Endothelial cell of umbilical vein (primary cell): ENCODE results near the gene KRT83. TPM values are rescaled to one million over a fixed set of nuclear protein-coding genes. Genes with fewer than 3 reads are reported as not detected.
"Not testable (repeated sequence)": the region's sequence is repeated elsewhere in the genome, so short reads cannot be mapped to it uniquely, and the experiment has no call there.

Source experiments
- BruUV-seq: library from RNA; stranded (reverse); fragments of 400-500 nt; replicated peaks from 2 replicates; lab custom pipeline; 2021; lab: Mats Ljungman, UMichigan
- CTCF ChIA-PET: fragments of 300-600, 350-600 bp; sonication (Branson Sonifier 250); formaldehyde crosslinking; loops from one replicate; lab custom pipeline; 2021; ENCODE audit warnings: antibody characterized with exemption, inconsistent platforms; lab: Charles Lee
- POLR2A ChIA-PET: fragments of 300-600, 350-600 bp; sonication (Branson Sonifier 250); formaldehyde crosslinking; loops from one replicate; lab custom pipeline; 2021; ENCODE audit warnings: antibody characterized with exemption, inconsistent platforms; lab: Charles Lee
- DNase-seq: peaks from one replicate; pipeline ENCODE4 v3.0.0-alpha.2; 2011; ENCODE audit warnings: low read depth, low spot score
- FAIRE-seq: peaks from 2 replicates; lab custom pipeline; 2011; peaks lifted over from hg19 to GRCh38; lab: Jason Lieb, UNC
- H2AFZ ChIP-seq: 2 replicates; pipeline ENCODE4 v1.6.0; 2012; ENCODE audit warnings: low read depth, low read length, control low read depth, inconsistent platforms
- H3K27ac ChIP-seq: 2 replicates; pipeline ENCODE4 v1.5.1; 2011; ENCODE audit warnings: low read depth, mild to moderate bottlenecking, control low read depth, low read length, moderate library complexity; ENCODE audit not compliant: insufficient read depth
- H3K27me3 ChIP-seq, 2 experiments: 2 replicates each; pipeline versions ENCODE4 v1.6.0 to v1.6.1; 2011; ENCODE audit warnings: low read length in 2 of 2, mixed read lengths in 1 of 2; ENCODE audit not compliant: control insufficient read depth in 2 of 2, insufficient read depth in 2 of 2
- H3K36me3 ChIP-seq, 2 experiments: 2 replicates in 1 of 2; 3 replicates in 1 of 2; pipeline ENCODE4 v1.5.1; 2011; ENCODE audit warnings: low read length in 2 of 2, mild to moderate bottlenecking in 1 of 2, moderate library complexity in 1 of 2; ENCODE audit not compliant: control insufficient read depth in 2 of 2, insufficient read depth in 2 of 2; ENCODE audit errors: extremely low read depth in 1 of 2
- H3K4me1 ChIP-seq: 3 replicates; pipeline ENCODE4 v1.5.1; 2011; ENCODE audit warnings: mild to moderate bottlenecking, low read length; ENCODE audit not compliant: control insufficient read depth, insufficient read depth; ENCODE audit errors: extremely low read depth
- H3K4me2 ChIP-seq: 2 replicates; pipeline ENCODE4 v1.6.1; 2011; ENCODE audit warnings: low read length, control low read depth, mixed read lengths; ENCODE audit not compliant: insufficient read depth
- H3K4me3 ChIP-seq, 3 experiments: fragments of 200-600 bp in 1 of 3; sonication (generic), shearing (Covaris generic) in 1 of 3; replicated peaks in 1 of 3; 2 replicates each; pipeline ENCODE4 v1.5.1; 2011 to 2016; ENCODE audit warnings: control low read depth in 3 of 3, low read length in 3 of 3, mild to moderate bottlenecking in 2 of 3, inconsistent platforms in 1 of 3, low read depth in 1 of 3, moderate library complexity in 1 of 3; ENCODE audit not compliant: insufficient read depth in 1 of 3
- H3K79me2 ChIP-seq: 2 replicates; pipeline ENCODE4 v1.6.0; 2012; ENCODE audit warnings: low read length, inconsistent platforms; ENCODE audit not compliant: control insufficient read depth, insufficient read depth
- H3K9ac ChIP-seq: replicated peaks from 2 replicates; pipeline ENCODE3; 2011; ENCODE audit warnings: low read length, control low read depth; ENCODE audit not compliant: insufficient read depth; ENCODE audit errors: extremely low read depth
- H3K9me1 ChIP-seq: replicated peaks from 3 replicates; pipeline ENCODE4 v1.6.0; 2011; ENCODE audit warnings: mild to moderate bottlenecking, low read length; ENCODE audit not compliant: control insufficient read depth, insufficient read depth; ENCODE audit errors: extremely low read depth
- H3K9me3 ChIP-seq: replicated peaks from 2 replicates; pipeline ENCODE4 v1.5.1; 2012; ENCODE audit warnings: low read length, inconsistent platforms; ENCODE audit not compliant: control insufficient read depth, insufficient read depth
- H4K20me1 ChIP-seq: replicated peaks from 2 replicates; pipeline ENCODE3; 2011; ENCODE audit warnings: mild to moderate bottlenecking, low read length; ENCODE audit not compliant: control insufficient read depth, insufficient read depth; ENCODE audit errors: extremely low read depth
- EZH2 ChIP-seq: IDR thresholded peaks from 2 replicates; pipeline ENCODE4 v1.6.1; 2012; ENCODE audit warnings: borderline replicate concordance, low read depth, mild to moderate bottlenecking, moderate library complexity, low read length, inconsistent platforms; ENCODE audit not compliant: severe bottlenecking
- FOS ChIP-seq: IDR thresholded peaks from 2 replicates; pipeline ENCODE4 v1.6.1; 2011; ENCODE audit warnings: mild to moderate bottlenecking, low read length, moderate library complexity, borderline replicate concordance; ENCODE audit not compliant: insufficient read depth
- GATA2 ChIP-seq: IDR thresholded peaks from 2 replicates; pipeline ENCODE4 v1.7.0; 2011; ENCODE audit warnings: low read depth, mild to moderate bottlenecking, moderate library complexity, mixed read lengths, low read length; ENCODE audit not compliant: insufficient read length, insufficient read depth
- MYC ChIP-seq: IDR thresholded peaks from one replicate; pipeline ENCODE4 v1.6.1; 2011; ENCODE audit warnings: mild to moderate bottlenecking, low read depth, low read length
- POLR2AphosphoS5 ChIP-seq: IDR thresholded peaks from 2 replicates; pipeline ENCODE4 v1.6.1; 2012; ENCODE audit warnings: low read depth, mild to moderate bottlenecking, control low read depth, low read length, moderate library complexity; ENCODE audit not compliant: insufficient read depth
- dilution Hi-C: fragments of 300-500 bp; cut with MboI; formaldehyde crosslinking; loops from one replicate; pipeline ENCODE4 v1.15.0; 2019; ENCODE audit warnings: low sequenced_read_pairs; ENCODE audit not compliant: extremely low pct_ligation_motif_present
- intact Hi-C: fragments of 100-400 bp; cut with micrococcal nuclease; formaldehyde crosslinking; loops from one replicate; pipeline ENCODE4 v1.10.0; 2022
- polyA plus RNA-seq, 4 experiments: library from polyadenylated mRNA; depleted of rRNA in 3 of 4; stranded (reverse) in 3 of 4; unstranded in 1 of 4; fragments of >200 nt; gene quantifications; 2 replicates each; pipeline versions ENCODE4 v1.2.1 to v1.2.3, GENCODE V29; 2011 to 2012; ENCODE audit warnings: missing spikeins in 1 of 4
- total RNA-seq: library from RNA; stranded (reverse); gene quantifications from 2 replicates; pipeline ENCODE4 v1.2.3, GENCODE V29; 2021
- TF ChIP-seq, protein P1 (sequence below), 2 donors: IDR thresholded peaks; 1 replicate in 1 of 2; 2 replicates in 1 of 2; pipeline ENCODE4 v1.5.1; 2011; ENCODE audit warnings: low read length in 2 of 2, mild to moderate bottlenecking in 2 of 2, moderate library complexity in 2 of 2, control low read depth in 1 of 2, inconsistent platforms in 1 of 2, low read depth in 1 of 2; ENCODE audit not compliant: insufficient read depth in 1 of 2; ENCODE audit errors: extremely low read depth in 1 of 2

Gene KRT83
- total and polyA plus RNA-seq, 2 donors (not counting 3 experiments of a cell fraction or from before 2014, with no cell fraction given) = not detected

- FAIRE-seq, H3K36me3 ChIP-seq, H4K20me1 ChIP-seq, H3K4me3 ChIP-seq, H3K4me1 ChIP-seq, H3K9me3 ChIP-seq, intact Hi-C loops, H3K4me2 ChIP-seq, H2AFZ ChIP-seq, POLR2A ChIA-PET, DNase-seq, H3K9ac ChIP-seq, dilution Hi-C loops, H3K79me2 ChIP-seq, BruUV-seq, H3K27ac ChIP-seq, H3K9me1 ChIP-seq: not testable (repeated sequence)
- CTCF ChIA-PET = interaction anchor here (0.6 to 2.8 kb wide), 5 partner anchors 9 to 161 kb away, joined by 3 to 14 read pairs (median 4); no protein-coding TSS in a partner anchor
- TF ChIP-seq, protein P1, sequence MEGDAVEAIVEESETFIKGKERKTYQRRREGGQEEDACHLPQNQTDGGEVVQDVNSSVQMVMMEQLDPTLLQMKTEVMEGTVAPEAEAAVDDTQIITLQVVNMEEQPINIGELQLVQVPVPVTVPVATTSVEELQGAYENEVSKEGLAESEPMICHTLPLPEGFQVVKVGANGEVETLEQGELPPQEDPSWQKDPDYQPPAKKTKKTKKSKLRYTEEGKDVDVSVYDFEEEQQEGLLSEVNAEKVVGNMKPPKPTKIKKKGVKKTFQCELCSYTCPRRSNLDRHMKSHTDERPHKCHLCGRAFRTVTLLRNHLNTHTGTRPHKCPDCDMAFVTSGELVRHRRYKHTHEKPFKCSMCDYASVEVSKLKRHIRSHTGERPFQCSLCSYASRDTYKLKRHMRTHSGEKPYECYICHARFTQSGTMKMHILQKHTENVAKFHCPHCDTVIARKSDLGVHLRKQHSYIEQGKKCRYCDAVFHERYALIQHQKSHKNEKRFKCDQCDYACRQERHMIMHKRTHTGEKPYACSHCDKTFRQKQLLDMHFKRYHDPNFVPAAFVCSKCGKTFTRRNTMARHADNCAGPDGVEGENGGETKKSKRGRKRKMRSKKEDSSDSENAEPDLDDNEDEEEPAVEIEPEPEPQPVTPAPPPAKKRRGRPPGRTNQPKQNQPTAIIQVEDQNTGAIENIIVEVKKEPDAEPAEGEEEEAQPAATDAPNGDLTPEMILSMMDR (IDR thresholded peaks at IDR 0.05; ENCODE audit: extremely low read depth in 1 of 2, insufficient read depth in 1 of 2, low read depth in 1 of 2, low read length in 2 of 2) = peak; percentile 29 to 48
- peaks cover 26 to 42% of the 10 kb centered on the region in 2 experiments for H3K27me3 ChIP-seq
Measured at GRCh38 chr12:52315721-52316120, 5.5 kb downstream of the KRT83 start.

- H3K4me3 ChIP-seq = no peak overlapping the region
- intact Hi-C loops (no loop called here), dilution Hi-C loops (no loop called here)
- H3K9me3 ChIP-seq = no peaks in the 10 kb centered on the region
- BruUV-seq = no TSS peak
- H3K4me2 ChIP-seq = no peak overlapping the region
- POLR2A ChIA-PET = no interaction called here
- H3K4me1 ChIP-seq = no peaks in the 10 kb centered on the region
- H3K27ac ChIP-seq = no peak overlapping the region
- CTCF ChIA-PET = interaction anchor here (1.6 to 2.8 kb wide), 3 partner anchors 8 to 159 kb away, joined by 4 to 14 read pairs (median 11); no protein-coding TSS in a partner anchor
- H3K27me3 ChIP-seq = peaks cover 31 to 41% of the 10 kb centered on the region in 2 experiments
- DNase-seq = no peak
- no peaks in the 10 kb centered on the region for H3K79me2 ChIP-seq
- no peak for TF ChIP-seq POLR2AphosphoS5
- TF ChIP-seq GATA2 = no peak
- TF ChIP-seq, protein P1 (IDR thresholded peaks at IDR 0.05; ENCODE audit: extremely low read depth in 1 of 2, insufficient read depth in 1 of 2, low read depth in 1 of 2, low read length in 2 of 2) = no peak
- TF ChIP-seq FOS = no peak
- no peak for TF ChIP-seq EZH2
- no peak for TF ChIP-seq MYC
- FAIRE-seq = no peak
- no peaks in the 10 kb centered on the region for H4K20me1 ChIP-seq
- no peak overlapping the region for H3K9ac ChIP-seq
- no peak overlapping the region for H2AFZ ChIP-seq
- no peaks in the 10 kb centered on the region for H3K36me3 ChIP-seq
- H3K9me1 ChIP-seq = no peaks in the 10 kb centered on the region
Measured at GRCh38 chr12:52314511-52314910, 6.7 kb downstream of the KRT83 start.
